HK-2 (cell line): ENCODE measurements around the gene RPLP1.

Source experiments
- DNase-seq: peaks from one replicate; pipeline ENCODE4 v3.0.0-alpha.2; 2018; ENCODE audit not compliant: unreplicated experiment

Gene RPLP1

DNA sequence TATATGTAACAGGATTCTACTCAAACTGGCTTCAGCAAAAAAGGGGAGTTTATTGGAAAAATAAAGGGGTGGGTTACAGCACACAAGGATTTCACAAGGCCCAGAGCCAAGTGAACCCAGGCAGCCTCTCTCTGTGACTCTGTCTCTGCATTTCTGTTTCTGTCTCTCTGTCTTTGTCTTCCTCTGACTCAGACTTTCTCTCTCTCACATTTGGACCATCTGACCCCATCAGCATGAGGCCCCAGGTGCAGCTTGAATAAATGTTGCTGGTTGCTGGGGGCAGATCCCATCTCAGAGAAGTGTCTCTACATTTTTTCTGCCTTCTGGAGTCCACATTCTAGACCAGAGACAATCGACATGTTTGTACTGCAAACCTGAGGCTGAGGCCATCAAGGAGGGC lies 45.0 kb downstream of the RPLP1 start:
- no peak for DNase-seq

DNA sequence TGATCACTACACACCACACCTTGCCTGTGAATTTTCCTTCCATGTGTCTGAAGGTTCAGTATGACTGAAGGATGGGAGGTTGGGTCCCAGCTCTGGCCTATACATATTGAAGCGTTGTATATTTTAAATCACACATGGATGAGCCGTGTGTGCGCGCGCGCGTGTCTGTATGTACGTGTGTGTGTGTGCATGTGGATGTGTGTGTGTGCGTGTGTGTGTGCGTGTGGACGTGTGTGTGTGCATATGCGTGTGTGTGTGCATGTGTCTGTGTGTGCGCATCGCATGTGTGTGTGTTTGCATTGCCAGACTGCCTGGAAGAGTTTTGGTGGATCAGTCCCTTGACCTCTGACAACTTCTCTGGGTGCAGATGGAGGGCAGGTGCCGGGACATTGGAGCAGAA lies 45.7 kb downstream of the RPLP1 start:
- DNase-seq, result no peak

DNA sequence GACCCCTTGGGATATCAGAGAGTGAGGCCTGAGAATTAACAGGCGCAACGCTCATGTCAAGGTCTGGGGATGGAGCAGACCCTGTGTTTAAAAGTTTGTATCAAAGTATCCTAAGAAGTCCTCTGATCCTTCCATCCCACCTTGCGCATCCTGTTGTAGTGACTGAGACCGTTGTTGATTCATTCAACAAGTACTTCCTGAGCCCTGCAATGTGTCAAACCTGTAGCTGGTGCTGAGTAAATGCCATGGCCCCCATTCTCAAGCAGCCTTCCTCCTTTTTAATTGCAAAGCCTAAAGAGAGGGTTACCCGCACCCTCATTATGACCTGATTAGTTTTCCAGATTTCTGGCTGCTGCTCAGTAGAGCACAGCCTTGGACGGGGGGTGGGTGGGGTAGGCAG lies 46.4 kb downstream of the RPLP1 start:
- no peak for DNase-seq

DNA sequence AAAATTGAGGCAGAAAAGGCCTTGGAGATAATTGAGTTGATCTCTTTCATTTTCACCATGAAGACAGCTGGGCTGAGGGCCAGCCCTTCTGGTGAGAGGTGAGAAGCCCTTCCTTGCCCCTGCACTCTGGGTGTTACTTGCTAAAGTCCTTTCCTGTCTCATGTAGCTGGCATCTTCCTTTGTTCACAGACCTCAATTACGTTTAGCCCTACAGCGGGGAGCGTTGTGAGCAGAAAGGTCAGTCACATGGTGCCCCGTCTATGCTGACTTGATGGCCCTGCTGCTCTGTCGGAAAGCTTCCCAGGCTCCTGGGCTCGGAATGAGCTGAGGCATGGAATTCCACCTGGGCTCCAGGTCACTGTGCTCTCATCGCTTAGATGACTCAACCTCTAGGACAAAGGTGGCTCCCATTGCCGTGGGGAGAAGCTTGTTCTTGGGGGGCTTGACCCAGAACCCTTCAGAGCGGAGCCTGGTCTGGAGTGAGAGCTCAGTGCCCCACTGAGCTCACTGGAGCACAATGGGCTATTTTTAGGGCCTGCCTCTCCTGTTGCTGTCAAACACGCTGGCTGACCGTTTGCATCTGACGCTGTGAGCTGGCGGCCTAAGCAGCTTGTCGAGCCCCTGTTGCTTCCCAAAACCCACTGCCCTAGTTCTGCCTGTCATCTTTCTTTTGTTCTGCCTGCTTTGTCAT lies 47.0 kb downstream of the RPLP1 start:
- DNase-seq, result no peak

DNA sequence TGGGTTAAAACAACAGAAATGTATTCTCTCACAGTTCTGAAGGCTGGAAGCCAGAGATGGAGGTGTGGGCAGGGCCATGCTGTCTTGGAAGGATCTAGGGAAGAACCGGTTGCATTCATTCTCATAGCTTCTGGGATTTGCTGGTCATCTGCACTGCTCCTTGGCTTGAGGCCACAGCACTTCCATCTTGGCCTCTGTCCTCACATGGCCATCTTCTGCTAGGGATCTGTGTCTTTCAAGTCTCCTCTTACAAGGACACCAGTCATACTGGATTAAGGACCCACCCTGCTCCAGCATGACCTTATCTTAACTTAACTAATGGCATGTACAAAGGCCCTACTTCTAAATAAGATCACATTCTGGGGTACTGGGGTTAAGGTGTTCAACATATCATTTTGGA lies 47.7 kb downstream of the RPLP1 start:
- DNase-seq, result no peak

DNA sequence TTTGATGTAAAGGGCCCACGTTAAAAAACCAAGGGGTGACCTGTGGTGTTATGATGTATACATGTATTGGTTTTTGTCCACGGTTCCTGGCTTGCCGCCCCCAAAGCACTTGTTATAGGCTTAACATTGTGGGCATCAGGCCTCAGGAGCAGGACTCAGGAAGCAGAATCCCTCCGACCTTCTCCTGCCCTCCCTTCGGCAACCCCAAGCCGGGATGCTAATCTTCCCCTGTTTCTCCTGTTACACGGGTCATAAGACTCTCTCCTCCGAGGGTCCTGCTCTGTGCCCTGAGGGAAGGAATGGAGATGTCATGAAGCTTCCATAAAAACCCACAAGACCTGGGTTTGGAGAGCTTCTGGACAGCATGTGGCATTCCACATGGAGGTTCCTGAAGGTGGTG lies 48.8 kb downstream of the RPLP1 start:
- DNase-seq, result no peak

DNA sequence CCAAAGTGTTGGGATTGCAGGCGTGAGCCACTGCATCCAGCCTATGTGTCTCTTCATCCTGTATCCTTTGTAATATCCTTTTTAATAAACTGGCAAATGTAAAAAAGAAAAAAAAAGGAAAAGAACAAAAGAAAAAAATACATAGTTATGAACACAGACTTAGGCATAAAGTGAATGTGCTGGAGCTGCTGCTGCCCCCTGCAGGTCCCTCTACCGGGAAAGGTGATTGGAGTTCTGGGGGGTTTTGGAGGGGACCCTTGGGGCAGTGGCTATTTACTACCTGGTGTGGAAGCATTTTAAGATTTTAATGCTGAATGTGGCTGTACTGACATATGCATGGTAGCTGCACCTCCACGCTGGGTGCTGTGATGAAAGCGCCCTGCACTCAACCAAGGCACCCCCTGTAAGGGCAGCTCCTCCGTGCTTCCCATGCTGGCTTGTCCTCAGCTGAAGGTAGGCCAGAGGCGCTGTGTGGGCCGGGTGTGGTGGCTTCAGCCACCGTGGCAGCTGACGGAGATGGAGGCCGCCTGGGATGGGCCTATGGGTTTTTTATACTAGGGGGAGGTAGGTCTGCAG lies 49.9 kb downstream of the RPLP1 start:
- no peak for DNase-seq

DNA sequence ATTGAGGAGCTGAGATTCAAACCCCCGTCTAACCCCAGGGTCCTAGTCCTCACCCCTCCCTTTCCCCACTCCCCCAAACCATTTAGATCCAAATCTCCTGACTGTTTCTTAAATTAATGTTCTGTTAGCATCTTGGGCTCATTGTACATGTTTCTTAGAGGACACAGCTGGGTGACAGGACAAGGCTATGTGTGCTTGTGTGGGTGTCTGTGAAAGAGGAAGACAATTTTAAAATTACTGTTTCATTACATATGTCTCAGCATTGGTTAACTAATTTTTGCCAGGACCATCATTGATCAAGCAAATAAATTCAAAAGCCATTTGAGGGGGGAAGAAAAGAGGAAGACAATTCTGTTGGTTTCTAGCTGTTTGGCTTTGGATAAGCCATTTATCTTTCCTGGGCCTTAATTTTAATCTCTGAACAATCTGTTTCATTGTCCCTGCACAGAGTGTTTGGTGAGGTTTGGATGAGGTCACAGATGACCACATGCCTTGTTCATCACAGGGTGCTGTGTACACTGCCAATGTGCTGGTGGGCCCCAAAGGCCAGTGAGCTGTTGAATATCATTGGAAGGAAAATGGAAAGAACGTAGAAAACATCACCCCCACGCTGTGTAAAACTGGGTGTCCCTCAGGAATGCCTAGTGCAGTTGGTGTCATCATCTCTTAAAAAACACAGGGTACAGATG lies 51.9 kb downstream of the RPLP1 start:
- no peak for DNase-seq
